ENCODE results near the gene C6orf132.

The C6orf132 gene

DNA sequence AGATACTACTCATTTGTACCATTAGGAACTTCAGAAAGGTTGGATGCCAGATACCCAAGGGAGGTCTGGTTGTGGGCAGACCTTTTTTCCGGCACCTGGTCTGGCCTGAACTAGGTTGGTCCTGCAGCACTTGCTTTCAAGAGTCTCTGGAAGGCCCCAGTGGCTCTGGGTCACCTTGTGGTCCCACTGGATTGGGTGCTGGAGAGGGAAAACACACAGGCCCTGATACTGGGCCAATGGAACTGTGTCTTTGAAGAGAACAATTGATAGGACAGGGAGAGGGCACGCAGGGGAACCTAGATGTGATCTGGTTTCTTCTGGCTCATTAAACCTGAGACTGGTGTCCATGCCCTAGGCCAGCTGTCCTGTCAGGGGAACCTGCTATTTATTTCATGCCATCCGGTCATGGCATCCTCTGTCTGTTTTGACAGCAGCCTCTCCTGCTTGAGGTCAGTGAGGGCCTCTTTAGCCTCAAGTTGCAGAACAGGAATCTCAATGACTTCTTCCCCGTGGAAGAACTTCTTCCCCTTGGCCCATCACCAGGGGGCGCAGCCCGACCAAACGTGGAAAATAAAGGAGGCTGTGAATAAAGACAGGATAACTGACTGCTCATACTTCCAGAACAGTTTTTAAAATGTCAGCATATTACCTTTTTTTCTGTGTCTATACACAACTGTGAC is 67.1 kb downstream of the C6orf132 start:
- Histone ChIP-seq H3K4me3 (replicated peaks; ENCODE audit: low read depth, low read length) (no peak overlapping the region), H3K27me3 (replicated peaks; ENCODE audit: control insufficient read depth, insufficient read depth, low read length) (no peaks in the 10 kb centered on the region), H3K36me3 (ENCODE audit: control insufficient read depth, insufficient read depth, low read length) (peaks cover 25% of the 10 kb centered on the region)
- no peak for DNase-seq (ENCODE audit: extremely low read depth, insufficient read length)
- TF ChIP-seq, protein P1, sequence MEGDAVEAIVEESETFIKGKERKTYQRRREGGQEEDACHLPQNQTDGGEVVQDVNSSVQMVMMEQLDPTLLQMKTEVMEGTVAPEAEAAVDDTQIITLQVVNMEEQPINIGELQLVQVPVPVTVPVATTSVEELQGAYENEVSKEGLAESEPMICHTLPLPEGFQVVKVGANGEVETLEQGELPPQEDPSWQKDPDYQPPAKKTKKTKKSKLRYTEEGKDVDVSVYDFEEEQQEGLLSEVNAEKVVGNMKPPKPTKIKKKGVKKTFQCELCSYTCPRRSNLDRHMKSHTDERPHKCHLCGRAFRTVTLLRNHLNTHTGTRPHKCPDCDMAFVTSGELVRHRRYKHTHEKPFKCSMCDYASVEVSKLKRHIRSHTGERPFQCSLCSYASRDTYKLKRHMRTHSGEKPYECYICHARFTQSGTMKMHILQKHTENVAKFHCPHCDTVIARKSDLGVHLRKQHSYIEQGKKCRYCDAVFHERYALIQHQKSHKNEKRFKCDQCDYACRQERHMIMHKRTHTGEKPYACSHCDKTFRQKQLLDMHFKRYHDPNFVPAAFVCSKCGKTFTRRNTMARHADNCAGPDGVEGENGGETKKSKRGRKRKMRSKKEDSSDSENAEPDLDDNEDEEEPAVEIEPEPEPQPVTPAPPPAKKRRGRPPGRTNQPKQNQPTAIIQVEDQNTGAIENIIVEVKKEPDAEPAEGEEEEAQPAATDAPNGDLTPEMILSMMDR (IDR thresholded peaks at IDR 0.05; ENCODE audit: insufficient read depth, low read length, poor library complexity, severe bottlenecking): peak; percentile 77

DNA sequence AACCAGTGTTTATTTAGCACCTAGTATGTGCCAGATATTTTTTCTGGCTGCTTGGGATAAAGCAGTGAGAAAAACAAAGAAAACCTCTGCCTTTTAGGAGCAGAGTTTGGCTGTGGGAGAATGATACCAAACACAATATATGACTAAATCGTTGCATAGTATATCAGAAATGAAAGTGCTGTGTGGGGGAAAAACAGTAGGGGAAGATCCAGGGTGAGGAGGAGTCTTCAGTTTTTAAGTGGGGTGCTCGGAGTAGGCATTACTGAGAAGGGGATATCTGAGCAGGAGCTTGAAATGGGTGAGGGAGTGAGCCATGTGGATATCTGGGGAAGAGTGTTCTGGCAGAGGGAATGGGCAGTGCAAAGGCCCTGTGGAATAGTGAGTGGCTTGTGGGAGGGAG is 69.1 kb downstream of the C6orf132 start:
- Histone ChIP-seq H3K27me3 (replicated peaks; ENCODE audit: control insufficient read depth, insufficient read depth, low read length) (no peaks in the 10 kb centered on the region), H3K36me3 (ENCODE audit: control insufficient read depth, insufficient read depth, low read length) (peaks cover 29% of the 10 kb centered on the region), H3K4me3 (replicated peaks; ENCODE audit: low read depth, low read length) (no peak overlapping the region)
- TF ChIP-seq, protein P1 (IDR thresholded peaks at IDR 0.05; ENCODE audit: insufficient read depth, low read length, poor library complexity, severe bottlenecking): no peak
- no peak for DNase-seq (ENCODE audit: extremely low read depth, insufficient read length)

GRCh38 chr6:42071881-42072583 is 70.4 kb downstream of the C6orf132 start:
- Histone ChIP-seq H3K36me3 (ENCODE audit: control insufficient read depth, insufficient read depth, low read length) (peaks cover 29% of the 10 kb centered on the region), H3K27me3 (replicated peaks; ENCODE audit: control insufficient read depth, insufficient read depth, low read length) (no peaks in the 10 kb centered on the region), H3K4me3 (replicated peaks; ENCODE audit: low read depth, low read length) (no peak overlapping the region)
- TF ChIP-seq, protein P1 (IDR thresholded peaks at IDR 0.05; ENCODE audit: insufficient read depth, low read length, poor library complexity, severe bottlenecking): no peak
- DNase-seq (ENCODE audit: extremely low read depth, insufficient read length): no peak

- Histone ChIP-seq H3K4me3 (replicated peaks; ENCODE audit: low read depth, low read length) (no peak overlapping the region), H3K27me3 (replicated peaks; ENCODE audit: control insufficient read depth, insufficient read depth, low read length) (no peaks in the 10 kb centered on the region), H3K36me3 (ENCODE audit: control insufficient read depth, insufficient read depth, low read length) (peaks cover 33% of the 10 kb centered on the region)
- no peak for DNase-seq (ENCODE audit: extremely low read depth, insufficient read length)
- TF ChIP-seq, protein P1 (IDR thresholded peaks at IDR 0.05; ENCODE audit: insufficient read depth, low read length, poor library complexity, severe bottlenecking): no peak
Measured at GRCh38 chr6:42068872-42069522, 73.4 kb downstream of the C6orf132 start.

DNA sequence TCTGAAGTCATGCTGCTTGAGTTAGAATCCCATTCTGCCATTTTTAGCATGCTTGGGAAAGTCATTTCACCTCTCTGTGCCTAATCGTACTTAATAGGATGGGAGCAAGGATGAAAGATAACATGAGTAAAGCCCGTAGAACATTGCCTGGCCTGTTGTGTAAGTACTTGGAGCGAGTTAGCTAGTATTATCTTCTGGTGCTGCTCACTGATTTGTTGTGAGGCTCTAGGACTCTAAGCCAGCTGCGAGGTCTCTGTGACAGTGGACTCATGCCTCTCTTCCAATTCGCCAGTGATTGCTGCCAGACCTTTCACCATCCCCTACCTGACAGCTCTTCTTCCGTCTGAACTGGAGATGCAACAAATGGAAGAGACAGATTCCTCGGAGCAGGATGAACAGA is 74.2 kb downstream of the C6orf132 start:
- H3K36me3 ChIP-seq (ENCODE audit: control insufficient read depth, insufficient read depth, low read length): peaks cover 30% of the 10 kb centered on the region

More for the DNA sequence above, 74.2 kb downstream of the C6orf132 start:
- TF ChIP-seq, protein P1 (IDR thresholded peaks at IDR 0.05; ENCODE audit: insufficient read depth, low read length, poor library complexity, severe bottlenecking): no peak
- DNase-seq (ENCODE audit: extremely low read depth, insufficient read length): no peak
- Histone ChIP-seq H3K4me3 (replicated peaks; ENCODE audit: low read depth, low read length) (no peak overlapping the region), H3K27me3 (replicated peaks; ENCODE audit: control insufficient read depth, insufficient read depth, low read length) (no peaks in the 10 kb centered on the region)

All from GM06990 (cell line).